Measurements from ENCODE around the gene TTC4.

GRCh38 chr1:54766726-54767125 lies 51.1 kb downstream of the TTC4 start:
- TF ChIP-seq CTCF (conservative IDR thresholded peaks at IDR 0.05; ENCODE audit: low read depth, low read length) (no peak), POLR2A (IDR thresholded peaks at IDR 0.05; ENCODE audit: low read depth, low read length) (no peak), USF2 (IDR thresholded peaks at IDR 0.05; ENCODE audit: low read depth, low read length) (no peak), CHD1 (IDR thresholded peaks at IDR 0.05; ENCODE audit: low read depth, low read length) (no peak), CEBPB (IDR thresholded peaks at IDR 0.05; ENCODE audit: low read depth, low read length) (no peak), ELK1 (IDR thresholded peaks at IDR 0.05; ENCODE audit: borderline replicate concordance, low read depth, low read length) (no peak), MAFK (IDR thresholded peaks at IDR 0.05; ENCODE audit: low read depth, low read length) (no peak), RAD21 (IDR thresholded peaks at IDR 0.05; ENCODE audit: low read length) (no peak), BHLHE40 (IDR thresholded peaks at IDR 0.05; ENCODE audit: low read depth, low read length) (no peak), SMC3 (IDR thresholded peaks at IDR 0.05; ENCODE audit: low read depth, low read length) (no peak)

Data from IMR-90 (cell line).